Endothelial cell (in vitro differentiated cells): ENCODE measurements around the gene NPPC. TPM values are rescaled to one million over a fixed set of nuclear protein-coding genes. Genes with fewer than 3 reads are reported as not detected.

Experiments
- DNase-seq: peaks from one replicate; pipeline ENCODE4 v3.0.0; 2021; ENCODE audit warnings: low spot score
- H3K27ac Mint-ChIP-seq: one replicate; pipeline ENCODE4 v1.8.0; 2021; ENCODE audit warnings: mixed read lengths, inconsistent platforms; ENCODE audit not compliant: unreplicated experiment
- H3K27me3 Mint-ChIP-seq: one replicate; pipeline ENCODE4 v1.8.0; 2021; ENCODE audit warnings: mild to moderate bottlenecking, moderate library complexity, mixed read lengths, inconsistent platforms; ENCODE audit not compliant: unreplicated experiment
- H3K36me3 Mint-ChIP-seq: one replicate; pipeline ENCODE4 v1.8.0; 2021; ENCODE audit warnings: mild to moderate bottlenecking, low read depth, mixed read lengths, inconsistent platforms; ENCODE audit not compliant: unreplicated experiment
- H3K4me1 Mint-ChIP-seq: one replicate; pipeline ENCODE4 v1.8.0; 2021; ENCODE audit warnings: mild to moderate bottlenecking, mixed read lengths, inconsistent platforms; ENCODE audit not compliant: unreplicated experiment
- H3K4me3 Mint-ChIP-seq: one replicate; pipeline ENCODE4 v1.8.0; 2021; ENCODE audit warnings: mild to moderate bottlenecking, mixed read lengths, inconsistent platforms; ENCODE audit not compliant: unreplicated experiment
- H3K9me3 Mint-ChIP-seq: one replicate; pipeline ENCODE4 v1.8.0; 2021; ENCODE audit warnings: mixed read lengths, inconsistent platforms; ENCODE audit not compliant: unreplicated experiment
- total RNA-seq: library from RNA; stranded (reverse); fragmentation: NEBNext Ultra II Directional; extraction: Animal tissue kit (Norgen Biotek cat#: 25700); gene quantifications from one replicate; pipeline ENCODE4 v1.2.1, GENCODE V29; 2021; ENCODE audit not compliant: unreplicated experiment
- TF ChIP-seq, protein P1 (sequence below): fragments of 200-600 bp; sonication (generic); IDR thresholded peaks from one replicate; pipeline ENCODE4 v1.5.0; 2021; ENCODE audit warnings: antibody characterized with exemption; ENCODE audit not compliant: unreplicated experiment

Gene NPPC
- total RNA-seq, 1 donor from 2014 or later: 11.4 TPM

DNA sequence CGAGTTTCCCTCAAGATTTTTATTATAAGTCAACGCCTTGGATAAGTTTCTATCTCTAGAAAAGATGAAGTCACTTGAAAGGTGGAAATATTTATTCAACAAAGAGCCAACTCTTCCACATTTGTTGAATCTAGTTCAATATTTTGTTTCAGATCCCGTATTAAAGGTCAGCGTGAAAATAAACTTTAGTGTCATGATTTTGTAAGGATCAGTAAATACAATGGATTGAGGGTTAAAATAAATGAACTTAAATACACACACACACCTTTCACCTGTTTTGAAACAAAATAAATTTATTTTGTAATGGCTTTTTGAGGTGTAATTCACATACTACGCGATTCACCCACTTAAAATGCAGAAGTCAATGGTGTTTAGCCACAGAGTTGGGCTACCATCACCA lies 16.0 kb upstream of the NPPC start:
- Mint-ChIP-seq H3K27me3 (no peaks in the 10 kb centered on the region), H3K4me3 (no peak overlapping the region)

DNA sequence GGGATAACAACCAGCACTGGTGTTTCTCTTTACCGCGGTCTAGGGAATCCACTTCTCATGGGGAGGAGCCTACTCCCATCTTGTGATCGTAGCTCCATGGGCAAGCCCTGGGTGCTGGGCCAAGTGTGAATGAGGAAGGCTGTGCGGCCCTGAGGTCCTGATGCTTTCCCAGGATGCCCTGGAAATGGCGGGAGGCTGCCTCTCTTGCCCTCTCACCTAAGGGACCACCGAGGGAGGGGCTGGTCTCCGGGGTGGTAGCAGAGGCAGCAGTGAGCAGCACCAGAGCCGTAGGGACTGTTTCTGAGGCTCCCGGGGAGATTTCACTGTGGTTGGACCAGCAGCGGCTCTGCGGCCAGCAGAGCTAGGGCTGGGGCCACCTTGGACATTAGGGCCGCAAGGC lies 15.5 kb upstream of the NPPC start:
- TF ChIP-seq, protein P1, sequence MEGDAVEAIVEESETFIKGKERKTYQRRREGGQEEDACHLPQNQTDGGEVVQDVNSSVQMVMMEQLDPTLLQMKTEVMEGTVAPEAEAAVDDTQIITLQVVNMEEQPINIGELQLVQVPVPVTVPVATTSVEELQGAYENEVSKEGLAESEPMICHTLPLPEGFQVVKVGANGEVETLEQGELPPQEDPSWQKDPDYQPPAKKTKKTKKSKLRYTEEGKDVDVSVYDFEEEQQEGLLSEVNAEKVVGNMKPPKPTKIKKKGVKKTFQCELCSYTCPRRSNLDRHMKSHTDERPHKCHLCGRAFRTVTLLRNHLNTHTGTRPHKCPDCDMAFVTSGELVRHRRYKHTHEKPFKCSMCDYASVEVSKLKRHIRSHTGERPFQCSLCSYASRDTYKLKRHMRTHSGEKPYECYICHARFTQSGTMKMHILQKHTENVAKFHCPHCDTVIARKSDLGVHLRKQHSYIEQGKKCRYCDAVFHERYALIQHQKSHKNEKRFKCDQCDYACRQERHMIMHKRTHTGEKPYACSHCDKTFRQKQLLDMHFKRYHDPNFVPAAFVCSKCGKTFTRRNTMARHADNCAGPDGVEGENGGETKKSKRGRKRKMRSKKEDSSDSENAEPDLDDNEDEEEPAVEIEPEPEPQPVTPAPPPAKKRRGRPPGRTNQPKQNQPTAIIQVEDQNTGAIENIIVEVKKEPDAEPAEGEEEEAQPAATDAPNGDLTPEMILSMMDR: no peak
- no peaks in the 10 kb centered on the region for H3K4me1 Mint-ChIP-seq
- H3K36me3 Mint-ChIP-seq: no peaks in the 10 kb centered on the region
- H3K27ac Mint-ChIP-seq: no peak overlapping the region
- no peak overlapping the region for H3K4me3 Mint-ChIP-seq
- no peak for DNase-seq
- no peaks in the 10 kb centered on the region for H3K9me3 Mint-ChIP-seq
- H3K27me3 Mint-ChIP-seq: no peaks in the 10 kb centered on the region

More for the DNA sequence above, 16.0 kb upstream of the NPPC start:
- TF ChIP-seq, protein P1: no peak
- no peaks in the 10 kb centered on the region for H3K9me3 Mint-ChIP-seq
- DNase-seq: no peak
- H3K4me1 Mint-ChIP-seq: no peaks in the 10 kb centered on the region
- H3K27ac Mint-ChIP-seq: no peak overlapping the region
- no peaks in the 10 kb centered on the region for H3K36me3 Mint-ChIP-seq

DNA sequence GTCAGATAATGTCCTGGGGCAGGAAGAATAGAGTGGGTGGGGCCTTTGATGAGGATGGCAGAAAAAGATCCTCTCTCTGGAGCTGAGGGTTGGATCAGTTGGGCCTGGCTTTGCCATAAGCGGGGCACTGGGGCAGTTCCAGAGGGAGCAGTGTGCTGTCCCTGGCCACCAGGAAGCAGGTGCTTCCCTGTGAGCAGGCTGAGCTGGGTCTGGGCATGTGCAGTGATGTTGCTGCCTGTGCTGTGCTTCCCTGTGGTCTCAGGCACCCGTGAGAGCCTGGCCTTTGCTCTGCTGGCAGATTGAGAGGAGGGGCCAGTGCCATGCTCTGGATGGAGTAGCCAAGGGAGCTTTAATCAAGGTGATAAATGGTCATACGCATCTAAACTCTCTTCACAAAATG lies 14.6 kb upstream of the NPPC start:
- no peaks in the 10 kb centered on the region for H3K27me3 Mint-ChIP-seq
- TF ChIP-seq, protein P1: no peak
- no peak overlapping the region for H3K4me3 Mint-ChIP-seq
- DNase-seq: no peak
- no peaks in the 10 kb centered on the region for H3K36me3 Mint-ChIP-seq
- H3K4me1 Mint-ChIP-seq: no peaks in the 10 kb centered on the region
- no peak overlapping the region for H3K27ac Mint-ChIP-seq
- no peaks in the 10 kb centered on the region for H3K9me3 Mint-ChIP-seq

DNA sequence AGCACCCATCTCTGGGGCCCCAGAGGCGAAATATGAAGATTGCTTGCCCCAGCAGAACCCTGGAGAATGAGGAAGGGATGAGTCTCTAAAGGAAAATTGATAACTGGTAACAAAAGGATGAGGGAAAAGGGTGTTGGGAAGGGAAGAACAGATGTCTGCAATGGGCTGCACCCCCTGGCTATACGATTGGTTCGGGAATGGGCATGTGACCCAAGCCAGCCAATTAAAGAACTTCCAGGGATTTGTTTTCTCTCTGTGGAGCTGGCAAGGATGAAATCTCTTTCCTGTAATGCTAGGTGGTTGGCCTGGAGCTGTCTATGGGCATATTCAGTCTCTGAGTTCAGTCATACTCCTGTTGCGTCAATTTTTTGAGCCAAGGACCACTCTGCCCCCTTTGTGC lies 12.8 kb upstream of the NPPC start:
- DNase-seq: no peak
- no peak overlapping the region for H3K27ac Mint-ChIP-seq
- TF ChIP-seq, protein P1: no peak
- H3K9me3 Mint-ChIP-seq: no peaks in the 10 kb centered on the region
- peaks cover 5% of the 10 kb centered on the region for H3K4me1 Mint-ChIP-seq
- no peak overlapping the region for H3K4me3 Mint-ChIP-seq
- no peaks in the 10 kb centered on the region for H3K36me3 Mint-ChIP-seq
- H3K27me3 Mint-ChIP-seq: peaks cover 1% of the 10 kb centered on the region

DNA sequence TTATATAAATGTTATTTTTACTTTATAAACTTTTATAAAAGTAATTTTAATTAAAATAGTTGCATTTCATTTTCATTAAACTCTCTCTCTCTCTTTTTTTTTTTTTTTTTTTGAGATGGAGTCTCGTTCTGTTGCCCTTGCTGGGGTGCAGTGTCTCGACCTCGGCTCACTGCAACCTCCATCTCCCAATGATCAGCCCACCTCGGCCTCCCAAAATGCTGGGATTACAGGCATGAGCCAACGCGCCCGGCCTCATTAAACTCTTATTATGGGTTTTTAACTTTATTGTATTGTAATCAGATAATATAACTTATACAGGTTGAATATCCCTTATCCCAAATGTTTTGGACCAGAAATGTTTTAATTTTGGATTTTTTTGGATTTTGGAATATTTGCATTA lies 10.9 kb upstream of the NPPC start:
- H3K4me1 Mint-ChIP-seq: peaks cover 5% of the 10 kb centered on the region
- peaks cover 1% of the 10 kb centered on the region for H3K27me3 Mint-ChIP-seq
- no peak overlapping the region for H3K27ac Mint-ChIP-seq
- H3K4me3 Mint-ChIP-seq: no peak overlapping the region
- no peaks in the 10 kb centered on the region for H3K9me3 Mint-ChIP-seq
- H3K36me3 Mint-ChIP-seq: no peaks in the 10 kb centered on the region
- DNase-seq: no peak
- TF ChIP-seq, protein P1: no peak
